Measurements from ENCODE around the gene INCA1.
"Not testable (repeated sequence)": the region's sequence is repeated elsewhere in the genome, so short reads cannot be mapped to it uniquely, and the experiment has no call there.

The INCA1 gene

GRCh38 chr17:5032865-5033264 lies 35.5 kb upstream of the INCA1 start:
- Histone ChIP-seq H3K27me3 (ENCODE audit: insufficient read depth, poor library complexity, severe bottlenecking) (no peaks in the 10 kb centered on the region), H3K4me3 (replicated peaks; ENCODE audit: insufficient read depth, low read length) (no peak overlapping the region), H3K27ac (replicated peaks) (no peak overlapping the region)
- TF ChIP-seq SPI1 (IDR thresholded peaks at IDR 0.05; ENCODE audit: borderline replicate concordance, low read depth), result no peak
- no peak for DNase-seq (ENCODE audit: low read depth in 1 of 2, low spot score in 1 of 2)

- H3K4me3 ChIP-seq (replicated peaks; ENCODE audit: insufficient read depth, low read length), result 0 out of 2 replicates have a peak overlapping the region, but pooled peaks have one; percentile 0
- no peak for TF ChIP-seq GABPA (IDR thresholded peaks at IDR 0.05; ENCODE audit: low read depth)
- peak overlapping the region; percentile 76 for H3K27ac ChIP-seq (replicated peaks)
- no peaks in the 10 kb centered on the region for H3K27me3 ChIP-seq (ENCODE audit: insufficient read depth, poor library complexity, severe bottlenecking)
- peak; percentile 23 to 66 for DNase-seq (ENCODE audit: low read depth in 1 of 2, low spot score in 1 of 2)
Observed at GRCh38 chr17:5031365-5032082, 34.2 kb upstream of the INCA1 start.

- DNase-seq (ENCODE audit: low read depth in 1 of 2, low spot score in 1 of 2); H3K27me3 ChIP-seq (ENCODE audit: insufficient read depth, poor library complexity, severe bottlenecking); H3K4me3 ChIP-seq (replicated peaks; ENCODE audit: insufficient read depth, low read length): not testable (repeated sequence)
- H3K27ac ChIP-seq (replicated peaks), result peak overlapping the region; percentile 76
Observed at GRCh38 chr17:5030168-5030567, 32.8 kb upstream of the INCA1 start.

GRCh38 chr17:5027916-5028315 lies 30.6 kb upstream of the INCA1 start:
- Histone ChIP-seq H3K27ac (replicated peaks) (no peak overlapping the region), H3K27me3 (ENCODE audit: insufficient read depth, poor library complexity, severe bottlenecking) (no peaks in the 10 kb centered on the region), H3K4me3 (replicated peaks; ENCODE audit: insufficient read depth, low read length) (no peak overlapping the region)
- TF ChIP-seq POLR2AphosphoS5 (IDR thresholded peaks at IDR 0.05; ENCODE audit: low read depth), result no peak
- TF ChIP-seq, protein P1, sequence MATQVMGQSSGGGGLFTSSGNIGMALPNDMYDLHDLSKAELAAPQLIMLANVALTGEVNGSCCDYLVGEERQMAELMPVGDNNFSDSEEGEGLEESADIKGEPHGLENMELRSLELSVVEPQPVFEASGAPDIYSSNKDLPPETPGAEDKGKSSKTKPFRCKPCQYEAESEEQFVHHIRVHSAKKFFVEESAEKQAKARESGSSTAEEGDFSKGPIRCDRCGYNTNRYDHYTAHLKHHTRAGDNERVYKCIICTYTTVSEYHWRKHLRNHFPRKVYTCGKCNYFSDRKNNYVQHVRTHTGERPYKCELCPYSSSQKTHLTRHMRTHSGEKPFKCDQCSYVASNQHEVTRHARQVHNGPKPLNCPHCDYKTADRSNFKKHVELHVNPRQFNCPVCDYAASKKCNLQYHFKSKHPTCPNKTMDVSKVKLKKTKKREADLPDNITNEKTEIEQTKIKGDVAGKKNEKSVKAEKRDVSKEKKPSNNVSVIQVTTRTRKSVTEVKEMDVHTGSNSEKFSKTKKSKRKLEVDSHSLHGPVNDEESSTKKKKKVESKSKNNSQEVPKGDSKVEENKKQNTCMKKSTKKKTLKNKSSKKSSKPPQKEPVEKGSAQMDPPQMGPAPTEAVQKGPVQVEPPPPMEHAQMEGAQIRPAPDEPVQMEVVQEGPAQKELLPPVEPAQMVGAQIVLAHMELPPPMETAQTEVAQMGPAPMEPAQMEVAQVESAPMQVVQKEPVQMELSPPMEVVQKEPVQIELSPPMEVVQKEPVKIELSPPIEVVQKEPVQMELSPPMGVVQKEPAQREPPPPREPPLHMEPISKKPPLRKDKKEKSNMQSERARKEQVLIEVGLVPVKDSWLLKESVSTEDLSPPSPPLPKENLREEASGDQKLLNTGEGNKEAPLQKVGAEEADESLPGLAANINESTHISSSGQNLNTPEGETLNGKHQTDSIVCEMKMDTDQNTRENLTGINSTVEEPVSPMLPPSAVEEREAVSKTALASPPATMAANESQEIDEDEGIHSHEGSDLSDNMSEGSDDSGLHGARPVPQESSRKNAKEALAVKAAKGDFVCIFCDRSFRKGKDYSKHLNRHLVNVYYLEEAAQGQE (IDR thresholded peaks at IDR 0.05; ENCODE audit: insufficient replicate concordance, low read depth), result no peak
- TF ChIP-seq SPI1 (IDR thresholded peaks at IDR 0.05; ENCODE audit: borderline replicate concordance, low read depth), result no peak
- TF ChIP-seq CTCF (IDR thresholded peaks at IDR 0.05; ENCODE audit: insufficient read depth, low read length), result no peak
- no peak for TF ChIP-seq GABPA (IDR thresholded peaks at IDR 0.05; ENCODE audit: low read depth)
- DNase-seq (ENCODE audit: low read depth in 1 of 2, low spot score in 1 of 2), result no peak

DNA sequence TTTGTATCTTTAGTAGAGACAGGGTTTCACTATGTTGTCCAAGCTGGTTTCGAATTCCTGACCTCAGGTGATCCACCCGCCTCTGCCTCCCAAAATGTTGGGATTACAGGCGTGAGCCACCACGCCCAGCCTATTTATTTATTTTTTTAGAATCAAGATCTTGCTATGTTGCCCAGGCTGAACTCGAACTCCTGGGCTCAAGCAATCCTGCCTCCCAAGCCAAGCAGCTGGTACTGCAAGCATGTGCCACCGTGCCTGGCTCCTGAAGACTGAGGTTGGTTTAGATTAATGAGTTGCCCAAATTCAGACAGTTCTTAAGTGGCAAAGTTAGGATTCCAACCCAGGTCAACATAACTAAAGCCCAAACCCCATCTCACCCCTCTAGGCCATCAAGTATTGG lies 30.0 kb upstream of the INCA1 start:
- Histone ChIP-seq H3K27me3 (ENCODE audit: insufficient read depth, poor library complexity, severe bottlenecking) (no peaks in the 10 kb centered on the region), H3K27ac (replicated peaks) (no peak overlapping the region), H3K4me3 (replicated peaks; ENCODE audit: insufficient read depth, low read length) (no peak overlapping the region)
- TF ChIP-seq, protein P1 (IDR thresholded peaks at IDR 0.05; ENCODE audit: insufficient replicate concordance, low read depth), result no peak
- TF ChIP-seq SPI1 (IDR thresholded peaks at IDR 0.05; ENCODE audit: borderline replicate concordance, low read depth), result no peak
- no peak for TF ChIP-seq POLR2AphosphoS5 (IDR thresholded peaks at IDR 0.05; ENCODE audit: low read depth)
- DNase-seq (ENCODE audit: low read depth in 1 of 2, low spot score in 1 of 2), result no peak

GRCh38 chr17:5024604-5025003 lies 27.3 kb upstream of the INCA1 start:
- Histone ChIP-seq H3K27ac (replicated peaks) (no peak overlapping the region), H3K27me3 (ENCODE audit: insufficient read depth, poor library complexity, severe bottlenecking) (no peaks in the 10 kb centered on the region), H3K4me3 (replicated peaks; ENCODE audit: insufficient read depth, low read length) (no peak overlapping the region)
- DNase-seq (ENCODE audit: low read depth in 1 of 2, low spot score in 1 of 2), result no peak
- no peak for TF ChIP-seq POLR2AphosphoS5 (IDR thresholded peaks at IDR 0.05; ENCODE audit: low read depth)
- TF ChIP-seq, protein P1 (IDR thresholded peaks at IDR 0.05; ENCODE audit: insufficient replicate concordance, low read depth), result no peak
- TF ChIP-seq GABPA (IDR thresholded peaks at IDR 0.05; ENCODE audit: low read depth), result no peak
- TF ChIP-seq CTCF (IDR thresholded peaks at IDR 0.05; ENCODE audit: insufficient read depth, low read length), result no peak
- no peak for TF ChIP-seq SPI1 (IDR thresholded peaks at IDR 0.05; ENCODE audit: borderline replicate concordance, low read depth)
